ENCODE measurements around the gene COLEC11. TPM values are rescaled to one million over a fixed set of nuclear protein-coding genes. Genes with fewer than 3 reads are reported as not detected.

Gene COLEC11
- 5.2 TPM for total RNA-seq
- polyA plus RNA-seq: 9.2 TPM
- long read RNA-seq, donor 1: 0 reads
- long read RNA-seq, donor 2, partial matches to known transcripts: 289 of 290 reads
- long read RNA-seq, donor 2, other reads (novel, unspliced or antisense): 0 of 290 reads
- long read RNA-seq, donor 3, transcript COLEC11-202 (7 exons, 1,259 nt): major isoform, 6 of 371 reads
- long read RNA-seq, donor 3, partial matches to known transcripts: 364 of 371 reads
- long read RNA-seq, donor 3, other reads (novel, unspliced or antisense): 0 of 371 reads
- long read RNA-seq, donor 4, partial matches to known transcripts: 270 of 270 reads
- long read RNA-seq, donor 4, other reads (novel, unspliced or antisense): 0 of 270 reads
- long read RNA-seq, donor 5, partial matches to known transcripts: 727 of 751 reads
- long read RNA-seq, donor 5, other reads (novel, unspliced or antisense): 21 of 751 reads
- long read RNA-seq, donor 6, partial matches to known transcripts: 123 of 127 reads
- long read RNA-seq, donor 6, other reads (novel, unspliced or antisense): 0 of 127 reads
- long read RNA-seq, donor 7, partial matches to known transcripts: 411 of 417 reads
- long read RNA-seq, donor 7, other reads (novel, unspliced or antisense): 5 of 417 reads
- long read RNA-seq, donor 8, partial matches to known transcripts: 68 of 70 reads
- long read RNA-seq, donor 8, other reads (novel, unspliced or antisense): 0 of 70 reads
- long read RNA-seq, donor 9, partial matches to known transcripts: 0 of 2 reads
- long read RNA-seq, donor 9, other reads (novel, unspliced or antisense): 0 of 2 reads
- long read RNA-seq, donor 10, partial matches to known transcripts: 0 of 7 reads
- long read RNA-seq, donor 10, other reads (novel, unspliced or antisense): 7 of 7 reads

- Histone ChIP-seq H3K36me3 (ENCODE audit: control insufficient read depth in 2 of 2, insufficient read depth in 2 of 2, low read length in 1 of 2) (no peaks in the 10 kb centered on the region), H3K9me3 (ENCODE audit: control insufficient read depth in 2 of 2, insufficient read depth in 1 of 2, low read length in 1 of 2) (no peaks in the 10 kb centered on the region), H3K27ac (ENCODE audit: low read depth in 1 of 2, low read length in 1 of 2) (no peak within 1 kb of the TSS), H3K4me1 (ENCODE audit: control insufficient read depth in 2 of 2, insufficient read depth in 2 of 2, low read length in 2 of 2) (peaks cover 0 to 11% of the 10 kb centered on the region in 2 donors), H3K4me3 (ENCODE audit: low read length in 2 of 2) (no peak within 1 kb of the TSS), H3K27me3 (ENCODE audit: control insufficient read depth in 2 of 2, insufficient read depth in 1 of 2, low read length in 1 of 2) (peaks cover 0 to 12% of the 10 kb centered on the region in 2 donors)
- no peak for DNase-seq (ENCODE audit: low read depth in 6 of 9, low spot score in 9 of 9)
- 51% methylated on average over 40 of the region's 40 CpGs for WGBS
Measured at GRCh38 chr2:3594493-3595281, at the start of gene COLEC11. TSS of gene COLEC11 (plus strand) at chr2:3595112. CDS start at chr2:3604341, 9,229 bp downstream.

DNA sequence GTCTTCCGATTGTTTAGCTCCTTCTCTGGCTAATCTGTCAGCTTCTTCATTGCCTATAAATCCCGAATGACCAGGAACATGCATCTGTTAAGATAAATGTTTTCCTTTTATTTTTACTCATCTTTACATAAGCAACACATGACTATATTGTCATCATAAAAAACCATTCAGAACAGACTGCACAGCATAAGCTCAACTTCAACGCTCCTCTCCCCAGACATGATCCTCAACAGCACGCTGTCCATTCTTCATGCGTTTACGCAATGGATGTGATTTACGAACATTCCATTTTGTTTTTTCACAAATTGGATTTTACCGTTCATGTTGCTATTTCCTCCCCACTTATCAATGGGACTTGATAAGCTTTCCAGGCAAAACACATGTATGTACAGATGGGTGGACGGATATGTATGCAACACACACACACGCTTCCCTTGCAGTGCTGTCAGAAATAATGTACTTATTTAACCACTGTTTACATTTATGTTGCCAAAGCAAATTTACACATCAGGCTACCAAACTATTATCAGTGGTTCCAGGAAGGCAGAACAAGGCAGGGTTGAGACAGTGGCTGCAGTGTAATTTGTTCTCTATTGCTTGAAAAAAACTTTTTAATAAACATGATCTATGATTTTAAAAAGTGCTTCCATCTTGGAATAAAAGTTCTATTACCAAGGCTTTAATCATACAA, 49.0 kb upstream of the COLEC11 start:
- no peaks in the 10 kb centered on the region for H3K4me1 ChIP-seq (ENCODE audit: control insufficient read depth in 2 of 2, insufficient read depth in 2 of 2, low read length in 2 of 2)
- H3K9me3 ChIP-seq (ENCODE audit: control insufficient read depth in 2 of 2, insufficient read depth in 1 of 2, low read length in 1 of 2): no peaks in the 10 kb centered on the region
- no peak for DNase-seq (ENCODE audit: low read depth in 6 of 9, low spot score in 9 of 9)
- WGBS: 98% methylated on average over 10 of the region's 10 CpGs
- H3K4me3 ChIP-seq (ENCODE audit: low read length in 2 of 2): no peak overlapping the region
- H3K27ac ChIP-seq (ENCODE audit: low read depth in 1 of 2, low read length in 1 of 2): no peak overlapping the region
- H3K36me3 ChIP-seq (ENCODE audit: control insufficient read depth in 2 of 2, insufficient read depth in 2 of 2, low read length in 1 of 2): peaks cover 70 to 88% of the 10 kb centered on the region in 2 donors
- no peaks in the 10 kb centered on the region for H3K27me3 ChIP-seq (ENCODE audit: control insufficient read depth in 2 of 2, insufficient read depth in 1 of 2, low read length in 1 of 2)

GRCh38 chr2:3547915-3548314, 47.0 kb upstream of the COLEC11 start:
- Histone ChIP-seq H3K4me1 (ENCODE audit: control insufficient read depth in 2 of 2, insufficient read depth in 2 of 2, low read length in 2 of 2) (no peaks in the 10 kb centered on the region), H3K9me3 (ENCODE audit: control insufficient read depth in 2 of 2, insufficient read depth in 1 of 2, low read length in 1 of 2) (no peaks in the 10 kb centered on the region), H3K27ac (ENCODE audit: low read depth in 1 of 2, low read length in 1 of 2) (no peak overlapping the region), H3K27me3 (ENCODE audit: control insufficient read depth in 2 of 2, insufficient read depth in 1 of 2, low read length in 1 of 2) (no peaks in the 10 kb centered on the region), H3K36me3 (ENCODE audit: control insufficient read depth in 2 of 2, insufficient read depth in 2 of 2, low read length in 1 of 2) (peaks cover 79 to 91% of the 10 kb centered on the region in 2 donors), H3K4me3 (ENCODE audit: low read length in 2 of 2) (no peak overlapping the region)
- no peak for DNase-seq (ENCODE audit: low read depth in 6 of 9, low spot score in 9 of 9)
- 99% methylated on average over 2 of the region's 2 CpGs for WGBS

DNA sequence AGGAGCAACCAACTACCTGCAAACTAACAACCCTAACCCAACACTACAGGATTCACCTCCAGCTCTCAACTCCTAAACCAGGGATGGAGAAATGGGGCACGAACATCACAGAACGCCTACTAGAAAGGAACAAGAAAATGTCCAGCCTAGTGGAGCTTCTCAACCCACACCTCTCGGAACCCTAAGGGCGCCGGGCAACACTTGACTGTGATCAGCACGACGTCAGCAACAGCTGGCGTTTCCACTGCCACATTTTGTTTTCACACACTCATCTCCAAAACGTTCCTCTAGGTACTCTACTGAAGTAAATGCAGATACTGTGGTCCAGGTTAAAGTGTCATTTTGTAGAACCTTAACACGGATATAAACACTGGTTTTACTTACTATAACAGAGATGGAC, 41.0 kb upstream of the COLEC11 start:
- H3K27ac ChIP-seq (ENCODE audit: low read depth in 1 of 2, low read length in 1 of 2): no peak overlapping the region
- peaks cover 53 to 57% of the 10 kb centered on the region in 2 donors for H3K36me3 ChIP-seq (ENCODE audit: control insufficient read depth in 2 of 2, insufficient read depth in 2 of 2, low read length in 1 of 2)
- no peaks in the 10 kb centered on the region for H3K27me3 ChIP-seq (ENCODE audit: control insufficient read depth in 2 of 2, insufficient read depth in 1 of 2, low read length in 1 of 2)
- no peaks in the 10 kb centered on the region for H3K9me3 ChIP-seq (ENCODE audit: control insufficient read depth in 2 of 2, insufficient read depth in 1 of 2, low read length in 1 of 2)
- no peak for DNase-seq (ENCODE audit: low read depth in 6 of 9, low spot score in 9 of 9)
- WGBS: 96% methylated on average over 10 of the region's 10 CpGs
- H3K4me1 ChIP-seq (ENCODE audit: control insufficient read depth in 2 of 2, insufficient read depth in 2 of 2, low read length in 2 of 2): peaks cover 6 to 12% of the 10 kb centered on the region in 2 donors
- no peak overlapping the region for H3K4me3 ChIP-seq (ENCODE audit: low read length in 2 of 2)

GRCh38 chr2:3557639-3558204, 37.2 kb upstream of the COLEC11 start:
- DNase-seq (ENCODE audit: low read depth in 6 of 9, low spot score in 9 of 9): no peak

DNA sequence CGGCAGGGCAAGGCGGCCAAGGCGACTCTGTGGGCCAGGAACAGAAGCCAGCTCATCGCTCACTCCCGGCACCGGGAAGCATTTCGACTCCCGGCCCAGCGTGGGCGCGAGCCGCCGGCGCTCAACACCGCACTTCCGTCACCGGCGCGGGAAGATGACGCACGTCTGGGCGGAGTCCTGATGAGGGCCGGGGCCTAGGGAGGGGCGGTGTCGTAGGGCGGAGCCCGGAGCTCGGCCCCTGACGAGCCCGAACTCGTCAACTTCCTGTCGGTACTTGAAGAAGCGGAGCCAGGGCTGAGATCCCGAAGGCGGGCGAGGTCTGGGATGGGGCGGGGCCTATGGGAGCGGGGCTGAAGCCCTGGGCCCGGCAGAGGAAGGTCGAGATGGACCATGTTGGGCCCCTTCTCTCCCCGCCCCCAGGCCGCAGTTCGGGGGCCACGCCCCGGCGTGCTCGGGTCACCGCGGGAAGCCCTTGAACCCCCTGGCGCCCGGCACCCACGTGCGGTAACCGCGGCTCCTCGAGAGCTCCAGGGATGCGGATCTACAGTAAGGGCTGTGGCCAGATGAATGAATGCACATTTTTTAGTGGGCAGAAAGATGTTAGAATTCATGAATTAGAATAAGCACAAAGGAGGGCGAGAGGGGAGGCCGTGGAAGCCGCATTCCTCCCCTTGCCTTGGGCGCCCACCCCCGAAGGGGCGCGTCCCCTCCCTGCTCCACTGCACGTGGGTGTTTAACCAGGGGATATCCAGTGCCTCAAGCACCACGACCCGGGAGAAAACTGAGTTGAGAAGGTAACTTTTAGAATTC, 36.5 kb upstream of the COLEC11 start, which contains the start of gene RNASEH1:
TSS of gene RNASEH1 (minus strand) at position 129 of the 810 bp plus-strand sequence. CDS start at position 56, 73 bp downstream.
- peak within 1 kb of the TSS; percentile 77 to 98 for H3K4me3 ChIP-seq (ENCODE audit: low read length in 2 of 2)
- peaks cover 17 to 27% of the 10 kb centered on the region in 2 donors for H3K36me3 ChIP-seq (ENCODE audit: control insufficient read depth in 2 of 2, insufficient read depth in 2 of 2, low read length in 1 of 2)
- under 1% methylated on average over 67 of the region's 67 CpGs for WGBS

More at GRCh38 chr2:3557639-3558204, 37.2 kb upstream of the COLEC11 start:
- under 1% methylated on average over 40 of the region's 40 CpGs for WGBS
- H3K9me3 ChIP-seq (ENCODE audit: control insufficient read depth in 2 of 2, insufficient read depth in 1 of 2, low read length in 1 of 2): no peaks in the 10 kb centered on the region
- H3K36me3 ChIP-seq (ENCODE audit: control insufficient read depth in 2 of 2, insufficient read depth in 2 of 2, low read length in 1 of 2): peaks cover 17 to 28% of the 10 kb centered on the region in 2 donors
- peak overlapping the region; percentile 77 to 98 for H3K4me3 ChIP-seq (ENCODE audit: low read length in 2 of 2)
- H3K4me1 ChIP-seq (ENCODE audit: control insufficient read depth in 2 of 2, insufficient read depth in 2 of 2, low read length in 2 of 2): peaks cover 7 to 16% of the 10 kb centered on the region in 2 donors
- H3K27ac ChIP-seq (ENCODE audit: low read depth in 1 of 2, low read length in 1 of 2): peak overlapping the region; percentile 79 to 86
- no peaks in the 10 kb centered on the region for H3K27me3 ChIP-seq (ENCODE audit: control insufficient read depth in 2 of 2, insufficient read depth in 1 of 2, low read length in 1 of 2)

GRCh38 chr2:3563521-3563976, 31.4 kb upstream of the COLEC11 start:
- Histone ChIP-seq H3K36me3 (ENCODE audit: control insufficient read depth in 2 of 2, insufficient read depth in 2 of 2, low read length in 1 of 2) (peaks cover 0 to 5% of the 10 kb centered on the region in 2 donors), H3K4me3 (ENCODE audit: low read length in 2 of 2) (no peak overlapping the region), H3K4me1 (ENCODE audit: control insufficient read depth in 2 of 2, insufficient read depth in 2 of 2, low read length in 2 of 2) (peaks cover 4 to 8% of the 10 kb centered on the region in 2 donors), H3K9me3 (ENCODE audit: control insufficient read depth in 2 of 2, insufficient read depth in 1 of 2, low read length in 1 of 2) (no peaks in the 10 kb centered on the region), H3K27me3 (ENCODE audit: control insufficient read depth in 2 of 2, insufficient read depth in 1 of 2, low read length in 1 of 2) (no peaks in the 10 kb centered on the region), H3K27ac (ENCODE audit: low read depth in 1 of 2, low read length in 1 of 2) (no peak overlapping the region)
- no peak for DNase-seq (ENCODE audit: low read depth in 6 of 9, low spot score in 9 of 9)
- 98% methylated on average over 5 of the region's 5 CpGs for WGBS

More for the DNA sequence above, 36.5 kb upstream of the COLEC11 start, which contains the start of gene RNASEH1:
- peak; percentile 83 to 99 (median 97) for DNase-seq (ENCODE audit: low read depth in 6 of 9, low spot score in 9 of 9)
- H3K9me3 ChIP-seq (ENCODE audit: control insufficient read depth in 2 of 2, insufficient read depth in 1 of 2, low read length in 1 of 2): no peaks in the 10 kb centered on the region
- H3K4me1 ChIP-seq (ENCODE audit: control insufficient read depth in 2 of 2, insufficient read depth in 2 of 2, low read length in 2 of 2): peaks cover 7 to 16% of the 10 kb centered on the region in 2 donors
- peak within 1 kb of the TSS; percentile 86 to 87 for H3K27ac ChIP-seq (ENCODE audit: low read depth in 1 of 2, low read length in 1 of 2)
- H3K27me3 ChIP-seq (ENCODE audit: control insufficient read depth in 2 of 2, insufficient read depth in 1 of 2, low read length in 1 of 2): no peaks in the 10 kb centered on the region

All from thymus (tissue), 14 donors.